GM12872 (cell line): Measurements from ENCODE around the gene KANSL2.

Source experiments
- CTCF ChIP-seq: IDR thresholded peaks from 3 replicates; pipeline ENCODE4 v1.5.1; 2011; ENCODE audit warnings: low read depth, mild to moderate bottlenecking, low read length, moderate library complexity; ENCODE audit not compliant: insufficient read depth

Gene KANSL2

GRCh38 chr12:48695859-48696258 lies 13.8 kb upstream of the KANSL2 start:
- no peak for TF ChIP-seq CTCF

GRCh38 chr12:48694038-48694437 lies 12.0 kb upstream of the KANSL2 start:
- TF ChIP-seq CTCF: no peak

GRCh38 chr12:48693572-48693971 lies 11.5 kb upstream of the KANSL2 start:
- no peak for TF ChIP-seq CTCF

GRCh38 chr12:48691826-48692487 lies 9.9 kb upstream of the KANSL2 start:
- TF ChIP-seq CTCF: no peak

GRCh38 chr12:48690990-48691389 lies 9.0 kb upstream of the KANSL2 start:
- no peak for TF ChIP-seq CTCF

- no peak for TF ChIP-seq CTCF
Observed at GRCh38 chr12:48690436-48690835, 8.4 kb upstream of the KANSL2 start.

- no peak for TF ChIP-seq CTCF
Observed at GRCh38 chr12:48688836-48689235, 6.8 kb upstream of the KANSL2 start.
